Loucy (cell line): Measurements from ENCODE around the gene RSAD1.

Experiments used
- CTCF ChIP-seq: fragments of 200-600 bp; sonication (generic); conservative IDR thresholded peaks from 2 replicates; pipeline ENCODE4 v1.5.1; 2014; ENCODE audit warnings: mild to moderate bottlenecking, antibody characterized with exemption, low read length
- EZH2phosphoT487 ChIP-seq: fragments of 200-600 bp; IDR thresholded peaks from 2 replicates; pipeline ENCODE4 v1.6.1; 2018; ENCODE audit warnings: antibody characterized with exemption, mild to moderate bottlenecking, moderate library complexity, borderline replicate concordance

- TF ChIP-seq CTCF (no peak), EZH2phosphoT487 (no peak)
Measured at GRCh38 chr17:50460831-50461526, 17.7 kb upstream of the RSAD1 start.
